ENCODE data around the gene TANC1. TPM values are rescaled to one million over a fixed set of nuclear protein-coding genes. Genes with fewer than 3 reads are reported as not detected.
A peak's percentile ranks its signal among the peaks of the same experiment; 100 is the strongest.

TANC1 gene
- total and polyA plus RNA-seq, 12 donors = 17.8 to 90.5 (median 70.0) TPM

DNA sequence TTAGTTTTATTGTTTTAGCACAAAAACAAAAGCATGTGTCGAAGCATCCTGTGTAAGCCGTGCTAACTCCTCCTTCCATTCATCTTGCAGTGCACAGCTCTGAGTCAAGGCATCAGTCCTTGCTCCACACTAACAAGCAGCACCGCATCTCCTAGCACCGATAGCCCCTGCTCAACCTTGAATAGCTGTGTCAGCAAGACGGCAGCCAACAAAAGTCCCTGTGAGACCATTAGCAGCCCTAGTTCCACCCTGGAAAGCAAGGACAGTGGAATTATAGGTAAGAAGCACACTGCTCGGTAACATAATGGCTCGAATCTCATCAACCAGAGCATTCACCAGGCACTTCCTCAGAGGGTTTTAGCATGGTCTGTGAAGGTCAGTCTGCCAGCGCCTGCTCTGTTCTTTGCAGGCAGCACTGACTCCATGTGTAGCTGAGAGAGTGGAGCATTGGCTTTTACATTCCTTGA, 181.9 kb downstream of the TANC1 start:
- H3K4me3 ChIP-seq = no peak overlapping the region
- intact Hi-C loops (cut with DNase I) = no loop called here
- TF ChIP-seq, protein P1, sequence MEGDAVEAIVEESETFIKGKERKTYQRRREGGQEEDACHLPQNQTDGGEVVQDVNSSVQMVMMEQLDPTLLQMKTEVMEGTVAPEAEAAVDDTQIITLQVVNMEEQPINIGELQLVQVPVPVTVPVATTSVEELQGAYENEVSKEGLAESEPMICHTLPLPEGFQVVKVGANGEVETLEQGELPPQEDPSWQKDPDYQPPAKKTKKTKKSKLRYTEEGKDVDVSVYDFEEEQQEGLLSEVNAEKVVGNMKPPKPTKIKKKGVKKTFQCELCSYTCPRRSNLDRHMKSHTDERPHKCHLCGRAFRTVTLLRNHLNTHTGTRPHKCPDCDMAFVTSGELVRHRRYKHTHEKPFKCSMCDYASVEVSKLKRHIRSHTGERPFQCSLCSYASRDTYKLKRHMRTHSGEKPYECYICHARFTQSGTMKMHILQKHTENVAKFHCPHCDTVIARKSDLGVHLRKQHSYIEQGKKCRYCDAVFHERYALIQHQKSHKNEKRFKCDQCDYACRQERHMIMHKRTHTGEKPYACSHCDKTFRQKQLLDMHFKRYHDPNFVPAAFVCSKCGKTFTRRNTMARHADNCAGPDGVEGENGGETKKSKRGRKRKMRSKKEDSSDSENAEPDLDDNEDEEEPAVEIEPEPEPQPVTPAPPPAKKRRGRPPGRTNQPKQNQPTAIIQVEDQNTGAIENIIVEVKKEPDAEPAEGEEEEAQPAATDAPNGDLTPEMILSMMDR (IDR thresholded peaks at IDR 0.05) = no peak
- H3K27me3 ChIP-seq = no peaks in the 10 kb centered on the region
- H3K27ac ChIP-seq = peak overlapping the region in 2 of 10 donors; percentile 20 to 83
- peaks cover 10 to 92% (median 71%) of the 10 kb centered on the region in 9 donors for H3K4me1 ChIP-seq
- no peak for DNase-seq
- H3K9me3 ChIP-seq = no peaks in the 10 kb centered on the region
- WGBS, 2 donors = 52 to 59% methylated on average over 8 of the region's 8 CpGs
- ATAC-seq = no peak
- H3K36me3 ChIP-seq = peaks cover 0 to 58% (median 0%) of the 10 kb centered on the region in 9 donors

DNA sequence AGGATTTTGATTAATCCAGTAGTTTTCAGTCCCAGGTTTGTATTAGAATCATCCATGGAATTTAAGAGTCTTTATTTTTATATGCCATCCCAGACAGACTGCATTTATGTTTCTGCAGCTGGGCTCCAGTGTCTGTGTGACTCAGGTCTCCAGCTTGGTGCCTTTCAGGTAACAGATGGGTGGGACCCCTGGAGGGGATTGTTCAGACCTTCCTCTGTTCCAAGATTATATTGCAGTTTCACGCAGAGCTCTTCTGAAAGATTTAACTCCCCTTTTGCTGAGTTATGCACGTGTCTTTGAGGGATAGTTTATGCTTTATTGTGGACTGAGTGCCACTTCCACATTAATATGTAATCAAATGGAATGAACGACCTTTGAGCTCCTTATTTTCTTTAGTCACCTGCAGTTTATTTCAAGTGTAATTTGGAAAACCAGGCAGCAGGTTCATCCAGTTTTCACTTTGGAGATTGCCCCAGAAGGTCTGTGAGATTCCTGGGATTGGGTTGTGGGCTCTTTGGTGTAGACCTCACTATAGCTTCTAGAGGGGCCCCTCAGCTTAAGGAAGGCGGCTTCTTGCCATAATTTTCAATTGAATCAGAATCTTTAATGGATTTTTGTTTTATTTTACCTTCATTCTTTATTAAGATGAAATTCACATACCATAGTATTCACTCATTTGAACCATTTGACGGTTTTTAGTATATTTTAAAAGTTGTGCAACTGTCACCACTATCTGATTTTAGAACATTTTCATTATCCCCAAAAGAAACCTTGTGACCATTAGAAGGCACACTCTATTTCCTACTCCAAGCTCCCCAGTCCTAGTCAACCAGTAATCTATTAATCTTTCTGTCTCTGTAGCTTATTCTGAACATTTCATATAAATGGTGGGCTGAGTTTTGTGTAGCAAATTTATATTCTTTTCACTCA, 183.0 kb downstream of the TANC1 start:
- no peak overlapping the region for H3K4me3 ChIP-seq
- H3K9me3 ChIP-seq = no peaks in the 10 kb centered on the region
- peaks cover 0 to 67% (median 0%) of the 10 kb centered on the region in 9 donors for H3K36me3 ChIP-seq
- TF ChIP-seq, protein P1 (IDR thresholded peaks at IDR 0.05) = no peak
- no peak for DNase-seq
- intact Hi-C loops (cut with DNase I) = no loop called here
- ATAC-seq = no peak
- H3K4me1 ChIP-seq = peaks cover 12 to 92% (median 74%) of the 10 kb centered on the region in 9 donors
- peak overlapping the region in 1 of 10 donors; percentile 7 for H3K27ac ChIP-seq
- no peaks in the 10 kb centered on the region for H3K27me3 ChIP-seq
- WGBS, 2 donors = 91 to 93% methylated on average over 5 of the region's 5 CpGs

DNA sequence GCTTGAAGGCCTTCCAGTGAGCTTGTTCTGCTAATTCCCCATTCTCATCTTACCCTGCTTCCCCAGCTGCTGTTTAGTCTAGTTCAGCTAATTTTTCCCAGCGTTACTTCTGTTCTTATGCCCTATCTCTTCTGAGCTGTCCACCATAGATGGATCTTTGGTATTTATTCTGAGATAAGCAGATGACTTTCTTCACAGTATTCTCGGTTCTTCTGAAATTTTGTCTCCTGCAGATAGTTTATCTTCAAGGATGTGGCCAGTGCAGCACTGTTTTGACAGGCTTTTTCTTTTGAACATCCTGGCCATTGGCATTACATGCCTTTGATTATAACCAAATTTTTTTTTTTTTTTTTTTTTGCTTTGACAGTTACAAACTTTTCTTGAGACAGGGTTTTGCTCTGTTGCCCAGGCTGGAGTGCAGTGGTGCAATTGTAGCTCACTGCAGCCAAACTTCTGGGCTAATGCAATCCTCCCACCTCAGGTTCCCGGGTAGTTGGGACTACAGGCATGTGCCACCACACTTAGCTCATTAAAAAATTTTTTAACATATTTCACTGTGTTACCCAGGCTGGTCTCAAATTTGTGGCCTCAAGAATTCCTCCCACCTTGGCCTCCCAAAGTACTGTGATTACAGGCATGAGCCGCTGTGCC, 183.8 kb downstream of the TANC1 start:
- 86 to 88% methylated on average over 4 of the region's 4 CpGs for WGBS, 2 donors
- ATAC-seq (no peak), DNase-seq (no peak)
- TF ChIP-seq, protein P1 (IDR thresholded peaks at IDR 0.05) = no peak
- Histone ChIP-seq H3K27me3 (no peaks in the 10 kb centered on the region), H3K36me3 (peaks cover 0 to 75% (median 0%) of the 10 kb centered on the region in 9 donors), H3K9me3 (no peaks in the 10 kb centered on the region), H3K27ac (peak overlapping the region in 2 of 10 donors; percentile 7 to 9), H3K4me3 (no peak overlapping the region), H3K4me1 (peaks cover 7 to 92% (median 70%) of the 10 kb centered on the region in 9 donors)
- intact Hi-C loops (cut with DNase I) = no loop called here

DNA sequence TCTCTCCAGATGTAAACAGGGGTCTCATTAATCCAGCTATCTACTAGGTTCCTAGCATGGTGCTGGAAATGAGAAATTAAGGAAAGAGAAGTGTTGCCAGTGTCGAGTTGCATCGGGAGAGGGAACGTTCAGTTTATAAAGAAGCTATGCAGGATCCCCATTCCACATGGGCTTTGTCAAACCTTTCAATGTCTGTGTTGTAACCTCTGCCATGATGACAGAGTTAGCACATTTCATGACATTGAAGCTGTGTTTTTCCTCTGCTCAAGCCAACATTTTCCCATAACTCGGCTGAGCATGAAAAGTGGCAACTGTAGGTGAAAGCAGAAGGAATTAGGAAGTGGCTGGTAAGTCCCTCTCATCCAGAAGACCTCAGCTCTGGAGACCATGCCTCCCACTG, 184.6 kb downstream of the TANC1 start:
- intact Hi-C loops (cut with DNase I) = no loop called here
- Histone ChIP-seq H3K27me3 (no peaks in the 10 kb centered on the region), H3K9me3 (no peaks in the 10 kb centered on the region), H3K27ac (peak overlapping the region in 4 of 10 donors; percentile 9 to 19 (median 16)), H3K4me3 (no peak overlapping the region), H3K4me1 (peaks cover 7 to 89% (median 62%) of the 10 kb centered on the region in 9 donors), H3K36me3 (peaks cover 0 to 77% (median 0%) of the 10 kb centered on the region in 9 donors)
- TF ChIP-seq, protein P1 (IDR thresholded peaks at IDR 0.05) = no peak
- peak in 2 of 8 donors; percentile 7 to 30 for ATAC-seq
- WGBS, 2 donors = 43 to 56% methylated on average over 4 of the region's 4 CpGs
- no peak for DNase-seq
